Keratinocyte (primary cell): ENCODE results near the gene DNAJC7. TPM values are rescaled to one million over a fixed set of nuclear protein-coding genes. Genes with fewer than 3 reads are reported as not detected.

Experiments used
- DNase-seq: peaks from one replicate; pipeline ENCODE4 v3.0.0-alpha.2; 2011; ENCODE audit warnings: low read depth, missing footprints, low spot score
- FAIRE-seq: peaks from 2 replicates; lab custom pipeline; 2011; peaks lifted over from hg19 to GRCh38; lab: Jason Lieb, UNC
- H2AFZ ChIP-seq: 2 replicates; pipeline ENCODE4 v1.6.0; 2012; ENCODE audit warnings: low read length, control low read depth, inconsistent platforms; ENCODE audit not compliant: control insufficient read depth
- H3K27ac ChIP-seq: 2 replicates; pipeline ENCODE4 v1.5.1; 2011; ENCODE audit warnings: low read length; ENCODE audit not compliant: control insufficient read depth, insufficient read depth
- H3K27me3 ChIP-seq: 3 replicates; pipeline ENCODE4 v1.6.0; 2011; ENCODE audit warnings: low read length; ENCODE audit not compliant: control insufficient read depth, insufficient read depth; ENCODE audit errors: extremely low read depth
- H3K36me3 ChIP-seq, 2 experiments: 2 replicates in 1 of 2; 3 replicates in 1 of 2; pipeline ENCODE4 v1.5.1; 2011; ENCODE audit warnings: low read length in 2 of 2, mild to moderate bottlenecking in 1 of 2; ENCODE audit not compliant: control insufficient read depth in 2 of 2, insufficient read depth in 2 of 2; ENCODE audit errors: extremely low read depth in 1 of 2
- H3K4me1 ChIP-seq: 3 replicates; pipeline ENCODE4 v1.5.1; 2011; ENCODE audit warnings: low read length; ENCODE audit not compliant: control insufficient read depth, insufficient read depth; ENCODE audit errors: extremely low read depth
- H3K4me2 ChIP-seq: 3 replicates; pipeline ENCODE4 v1.6.0; 2011; ENCODE audit warnings: low read depth, low read length; ENCODE audit not compliant: control insufficient read depth, insufficient read depth; ENCODE audit errors: extremely low read depth
- H3K4me3 ChIP-seq, 3 experiments: fragments of 200-600 bp in 1 of 3; sonication (generic) in 1 of 3; 2 replicates in 2 of 3; 3 replicates in 1 of 3; pipeline ENCODE4 v1.5.1; 2011 to 2016; ENCODE audit warnings: low read length in 3 of 3, mild to moderate bottlenecking in 3 of 3, control low read depth in 2 of 3, inconsistent platforms in 1 of 3, low read depth in 1 of 3, mixed read lengths in 1 of 3, mixed run types in 1 of 3, moderate library complexity in 1 of 3; ENCODE audit not compliant: control insufficient read depth in 2 of 3, insufficient read depth in 2 of 3; ENCODE audit errors: extremely low read depth in 1 of 3
- H3K79me2 ChIP-seq: 2 replicates; pipeline ENCODE4 v1.6.0; 2012; ENCODE audit warnings: low read length; ENCODE audit not compliant: control insufficient read depth, insufficient read depth
- H3K9ac ChIP-seq: 3 replicates; pipeline ENCODE4 v1.6.0; 2011; ENCODE audit warnings: low read length; ENCODE audit not compliant: control insufficient read depth, insufficient read depth; ENCODE audit errors: extremely low read depth
- H3K9me1 ChIP-seq: 3 replicates; pipeline ENCODE4 v1.6.0; 2011; ENCODE audit warnings: low read length; ENCODE audit not compliant: control insufficient read depth, insufficient read depth; ENCODE audit errors: extremely low read depth
- H3K9me3 ChIP-seq: 2 replicates; pipeline ENCODE4 v1.5.1; 2012; ENCODE audit warnings: low read depth, low read length; ENCODE audit not compliant: control insufficient read depth
- H4K20me1 ChIP-seq: 3 replicates; pipeline ENCODE4 v1.6.0; 2011; ENCODE audit warnings: low read length; ENCODE audit not compliant: control insufficient read depth, insufficient read depth; ENCODE audit errors: extremely low read depth
- CTCF ChIP-seq, 3 experiments: IDR thresholded peaks in 1 of 3; conservative IDR thresholded peaks in 1 of 3; optimal IDR thresholded peaks in 1 of 3; 2 replicates in 2 of 3; 3 replicates in 1 of 3; pipeline versions ENCODE3 to v1.5.1; 2011; ENCODE audit warnings: low read length in 3 of 3, mild to moderate bottlenecking in 3 of 3, moderate library complexity in 2 of 3, control low read depth in 1 of 3, inconsistent platforms in 1 of 3; ENCODE audit not compliant: insufficient read depth in 2 of 3; ENCODE audit errors: extremely low read depth in 1 of 3
- EZH2 ChIP-seq: IDR thresholded peaks from one replicate; pipeline ENCODE4 v1.6.1; 2012; ENCODE audit warnings: inconsistent platforms, mild to moderate bottlenecking, low read length, moderate library complexity
- dilution Hi-C: fragments of 300-500 bp; cut with MboI; formaldehyde crosslinking; loops from one replicate; pipeline ENCODE4 v1.7.0; 2020; ENCODE audit warnings: low sequenced_read_pairs; ENCODE audit not compliant: extremely low pct_ligation_motif_present
- polyA plus RNA-seq, 5 experiments: library from polyadenylated mRNA; depleted of rRNA in 3 of 5; stranded (reverse) in 3 of 5; stranded (forward) in 1 of 5; unstranded in 1 of 5; fragments of >200 nt; gene quantifications; 1 replicate in 1 of 5; 2 replicates in 3 of 5; 3 replicates in 1 of 5; pipeline versions ENCODE4 v1.2.1 to v1.2.3, GENCODE V29; 2011 to 2012; ENCODE audit warnings: missing spikeins in 2 of 5, low read depth in 1 of 5, low replicate concordance in 1 of 5

DNAJC7 gene
- polyA plus RNA-seq, 1 donor (not counting 4 experiments of a cell fraction or from before 2014, with no cell fraction given) = 82.5 TPM

GRCh38 chr17:42051645-42052044, 34.4 kb upstream of the DNAJC7 start:
- Histone ChIP-seq H3K4me2 (no peak overlapping the region), H3K79me2 (no peaks in the 10 kb centered on the region), H3K9ac (no peak overlapping the region), H3K27me3 (peaks cover 32% of the 10 kb centered on the region), H3K9me3 (no peaks in the 10 kb centered on the region), H3K36me3 (no peaks in the 10 kb centered on the region), H3K4me1 (peaks cover 8% of the 10 kb centered on the region), H3K4me3 (no peak overlapping the region), H4K20me1 (no peaks in the 10 kb centered on the region), H2AFZ (no peak overlapping the region), H3K27ac (no peak overlapping the region), H3K9me1 (no peaks in the 10 kb centered on the region)
- DNase-seq (no peak), FAIRE-seq (no peak)
- TF ChIP-seq EZH2 (no peak), CTCF (optimal IDR thresholded peaks at IDR 0.05 in 1 of 3, IDR thresholded peaks at IDR 0.05 in 1 of 3, conservative IDR thresholded peaks at IDR 0.05 in 1 of 3; ENCODE audit: extremely low read depth in 1 of 3, insufficient read depth in 2 of 3, low read length in 3 of 3) (no peak)
- dilution Hi-C loops = no loop called here

GRCh38 chr17:42051013-42051400, 33.8 kb upstream of the DNAJC7 start:
- TF ChIP-seq EZH2 = no peak
- no peak for TF ChIP-seq CTCF (optimal IDR thresholded peaks at IDR 0.05 in 1 of 3, IDR thresholded peaks at IDR 0.05 in 1 of 3, conservative IDR thresholded peaks at IDR 0.05 in 1 of 3; ENCODE audit: extremely low read depth in 1 of 3, insufficient read depth in 2 of 3, low read length in 3 of 3)
- no peaks in the 10 kb centered on the region for H4K20me1 ChIP-seq
- no peak for FAIRE-seq
- peak overlapping the region; percentile 13 for H3K9ac ChIP-seq
- peak overlapping the region; percentile 59 for H2AFZ ChIP-seq
- H3K9me3 ChIP-seq = no peaks in the 10 kb centered on the region
- peaks cover 32% of the 10 kb centered on the region for H3K27me3 ChIP-seq
- no peaks in the 10 kb centered on the region for H3K36me3 ChIP-seq
- peak overlapping the region; percentile 68 for H3K4me2 ChIP-seq
- no peaks in the 10 kb centered on the region for H3K79me2 ChIP-seq
- peak overlapping the region in 2 of 3 experiments; percentile 44 to 49 for H3K4me3 ChIP-seq
- H3K4me1 ChIP-seq = peaks cover 8% of the 10 kb centered on the region
- no peaks in the 10 kb centered on the region for H3K9me1 ChIP-seq
- no peak overlapping the region for H3K27ac ChIP-seq
- dilution Hi-C loops = no loop called here
- DNase-seq = no peak
